Testis (tissue), 2 donors: Measurements from ENCODE around the gene FA2H.

Experiments
- CTCF ChIP-seq, 3 experiments: fragments of 450-650 bp in 2 of 3; fragments of 200-600 bp in 1 of 3; sonication (generic) in 1 of 3; IDR thresholded peaks; one replicate each; pipeline ENCODE4 v1.5.1; 2016 to 2019; ENCODE audit warnings: antibody characterized with exemption in 3 of 3, mild to moderate bottlenecking in 2 of 3, moderate library complexity in 1 of 3
- POLR2A ChIP-seq: fragments of 450-650 bp; IDR thresholded peaks from one replicate; pipeline ENCODE4 v1.6.1; 2017; ENCODE audit warnings: antibody characterized with exemption, mild to moderate bottlenecking, moderate library complexity

- no peak for TF ChIP-seq POLR2A
- no peak for TF ChIP-seq CTCF (IDR thresholded peaks at IDR 0.05)
Observed at GRCh38 chr16:74713325-74713724, 61.3 kb downstream of the FA2H start.
